DND-41 (cell line): Measurements from ENCODE around the gene SMCP.

Experiments
- ATAC-seq: fragments of 200-7000 bp; cut with Tn5 transposase; 3 replicates; pipeline ENCODE4 v1.9.1; 2021; ENCODE audit warnings: low read depth; ENCODE audit not compliant: insufficient read depth
- DNase-seq: peaks from one replicate; pipeline ENCODE4 v3.0.0-alpha.2; 2020
- H2AFZ ChIP-seq: 2 replicates; pipeline ENCODE4 v1.6.0; 2012; ENCODE audit warnings: low read depth, low read length
- H3K27ac ChIP-seq: 2 replicates; pipeline ENCODE4 v1.5.1; 2012; ENCODE audit warnings: low read length, inconsistent platforms
- H3K27me3 ChIP-seq: fragments of 200-600 bp; sonication (generic); 2 replicates; pipeline ENCODE4 v1.6.0; 2012; ENCODE audit warnings: low read length, mild to moderate bottlenecking, inconsistent platforms; ENCODE audit not compliant: insufficient read depth, poor library complexity
- H3K36me3 ChIP-seq: 2 replicates; pipeline ENCODE4 v1.5.1; 2012; ENCODE audit warnings: low read length, inconsistent platforms; ENCODE audit not compliant: insufficient read depth
- H3K4me1 ChIP-seq: 2 replicates; pipeline ENCODE4 v1.5.1; 2012; ENCODE audit warnings: mild to moderate bottlenecking, low read length; ENCODE audit not compliant: insufficient read depth
- H3K4me2 ChIP-seq: 2 replicates; pipeline ENCODE4 v1.6.0; 2012; ENCODE audit warnings: mild to moderate bottlenecking, moderate library complexity, low read length, inconsistent platforms; ENCODE audit not compliant: insufficient read depth
- H3K4me3 ChIP-seq, 2 experiments: fragments of 200-600 bp in 1 of 2; shearing (Covaris generic) in 1 of 2; 2 replicates each; pipeline ENCODE4 v1.5.1; 2012 to 2016; ENCODE audit warnings: inconsistent platforms in 2 of 2, low read length in 2 of 2, mild to moderate bottlenecking in 2 of 2, low read depth in 1 of 2, moderate library complexity in 1 of 2
- H3K79me2 ChIP-seq: 2 replicates; pipeline ENCODE4 v1.6.0; 2012; ENCODE audit warnings: low read length, inconsistent platforms; ENCODE audit not compliant: insufficient read depth
- H3K9ac ChIP-seq: 2 replicates; pipeline ENCODE4 v1.6.0; 2012; ENCODE audit warnings: low read depth, mild to moderate bottlenecking, inconsistent platforms, low read length, moderate library complexity
- H3K9me3 ChIP-seq: 2 replicates; pipeline ENCODE4 v1.5.1; 2012; ENCODE audit warnings: low read length, moderate library complexity, mild to moderate bottlenecking, inconsistent platforms; ENCODE audit not compliant: insufficient read depth, severe bottlenecking
- H4K20me1 ChIP-seq: 2 replicates; pipeline ENCODE4 v1.6.0; 2012; ENCODE audit warnings: low read length; ENCODE audit not compliant: insufficient read depth
- CTCF ChIP-seq: IDR thresholded peaks from 2 replicates; pipeline ENCODE4 v1.5.1; 2012; ENCODE audit warnings: borderline replicate concordance, low read length, moderate library complexity, mild to moderate bottlenecking; ENCODE audit not compliant: poor library complexity, severe bottlenecking; ENCODE audit errors: extremely low read depth
- EZH2 ChIP-seq: IDR thresholded peaks from 3 replicates; pipeline ENCODE4 v1.6.1; 2012; ENCODE audit warnings: borderline replicate concordance, low read depth, mild to moderate bottlenecking, moderate library complexity, low read length, inconsistent platforms; ENCODE audit not compliant: severe bottlenecking

SMCP gene

DNA sequence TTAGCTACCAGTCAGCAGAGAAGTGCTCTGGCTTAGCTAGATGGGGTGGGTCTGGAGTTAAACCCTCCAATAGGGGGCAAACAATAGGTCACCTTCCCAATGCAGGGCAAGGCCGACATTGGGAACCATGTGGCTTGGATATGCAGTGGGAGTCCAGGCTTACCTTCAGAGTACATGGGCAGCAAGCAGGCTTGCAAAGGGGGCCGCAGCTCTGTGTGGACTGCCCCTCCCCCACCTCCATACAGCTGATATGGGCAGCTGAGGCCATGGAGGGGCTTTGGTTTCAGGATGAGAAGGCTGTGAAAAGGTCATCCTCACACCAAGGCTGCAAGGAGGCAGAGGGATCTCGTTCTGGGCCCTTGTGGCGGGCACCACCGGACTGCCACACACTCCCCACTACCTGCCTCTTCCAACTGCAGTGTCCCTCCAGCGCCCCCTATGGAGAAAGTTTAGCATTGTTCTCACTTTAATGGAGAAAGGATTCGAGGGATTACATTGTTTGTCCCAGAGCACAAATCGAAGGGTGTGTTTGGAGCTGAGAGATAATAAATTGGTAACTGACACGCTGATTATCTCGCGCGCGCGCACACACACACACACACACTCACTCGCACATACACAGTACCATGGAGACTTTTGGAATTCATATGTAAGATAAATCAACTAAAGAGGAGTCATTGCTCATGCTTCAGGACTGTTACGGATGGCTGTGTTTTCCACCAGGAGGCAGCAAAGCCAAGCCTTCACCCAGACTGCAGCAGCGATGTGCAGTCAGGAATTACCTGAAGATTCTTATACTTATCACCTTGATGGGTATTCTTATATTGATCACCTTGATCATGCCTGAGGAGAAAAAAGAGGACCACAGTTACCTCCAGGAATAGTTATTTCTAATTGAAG is 7.0 kb upstream of the SMCP start:
- Histone ChIP-seq H3K4me1 (no peaks in the 10 kb centered on the region), H3K4me3 (no peak overlapping the region), H3K79me2 (no peaks in the 10 kb centered on the region), H3K36me3 (no peaks in the 10 kb centered on the region), H3K27me3 (peaks cover 16% of the 10 kb centered on the region), H4K20me1 (peaks cover 4% of the 10 kb centered on the region; the same call in 1 of the 2 replicates), H3K4me2 (no peak overlapping the region), H3K27ac (no peak overlapping the region), H3K9me3 (no peaks in the 10 kb centered on the region), H2AFZ (no peak overlapping the region), H3K9ac (no peak overlapping the region)
- DNase-seq (peak; percentile 12), ATAC-seq (no peak)
- TF ChIP-seq CTCF: peak; percentile 54
- TF ChIP-seq EZH2: no peak

DNA sequence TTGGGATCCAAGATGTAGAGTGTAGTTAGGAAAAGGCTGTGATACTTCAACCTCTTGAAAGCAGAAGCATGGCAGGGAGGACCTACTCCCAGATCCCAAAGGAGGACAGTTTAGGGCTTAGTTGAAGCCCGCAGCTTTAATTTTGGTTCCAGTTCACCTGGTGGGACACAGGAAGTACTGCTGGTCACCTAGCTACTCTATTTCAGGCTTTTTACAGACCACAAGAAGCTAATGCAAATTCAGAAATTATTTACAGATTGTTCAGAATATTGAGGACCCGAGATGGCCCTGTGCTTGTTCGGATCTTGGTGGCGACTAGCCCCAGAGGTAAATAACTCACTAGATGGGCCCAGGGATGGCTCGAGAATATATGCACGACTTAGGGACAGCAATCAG is 6.4 kb upstream of the SMCP start:
- no peak for ATAC-seq
- no peak overlapping the region for H2AFZ ChIP-seq
- no peaks in the 10 kb centered on the region for H3K36me3 ChIP-seq

GRCh38 chr1:152873495-152873894 is 4.6 kb upstream of the SMCP start:
- Histone ChIP-seq H3K4me2 (no peak overlapping the region), H2AFZ (no peak overlapping the region), H3K4me3 (no peak overlapping the region), H3K4me1 (no peaks in the 10 kb centered on the region), H3K36me3 (no peaks in the 10 kb centered on the region), H4K20me1 (peaks cover 4% of the 10 kb centered on the region; the same call in 1 of the 2 replicates), H3K79me2 (no peaks in the 10 kb centered on the region), H3K9me3 (no peaks in the 10 kb centered on the region), H3K27ac (no peak overlapping the region), H3K27me3 (peaks cover 16% of the 10 kb centered on the region), H3K9ac (no peak overlapping the region)
- ATAC-seq (no peak), DNase-seq (no peak)
- no peak for TF ChIP-seq EZH2
- TF ChIP-seq CTCF: no peak

More for the DNA sequence above, 6.4 kb upstream of the SMCP start:
- H3K4me3 ChIP-seq: no peak overlapping the region
- H3K79me2 ChIP-seq: no peaks in the 10 kb centered on the region
- peaks cover 4% of the 10 kb centered on the region; the same call in 1 of the 2 replicates for H4K20me1 ChIP-seq
- H3K4me1 ChIP-seq: no peaks in the 10 kb centered on the region
- H3K9ac ChIP-seq: no peak overlapping the region
- H3K27ac ChIP-seq: no peak overlapping the region
- no peak for TF ChIP-seq EZH2
- TF ChIP-seq CTCF: no peak
- no peaks in the 10 kb centered on the region for H3K9me3 ChIP-seq
- H3K27me3 ChIP-seq: peaks cover 16% of the 10 kb centered on the region
- no peak for DNase-seq
- H3K4me2 ChIP-seq: no peak overlapping the region
